GM21576 (cell line): ENCODE measurements around the gene KLHL29.

Experiments
- ATAC-seq: cut with Tn5 transposase; IDR thresholded peaks from one replicate; pipeline ENCODE4 v1.9.1; 2021; ENCODE audit warnings: mild to moderate bottlenecking, moderate library complexity; ENCODE audit not compliant: unreplicated experiment

The KLHL29 gene

DNA sequence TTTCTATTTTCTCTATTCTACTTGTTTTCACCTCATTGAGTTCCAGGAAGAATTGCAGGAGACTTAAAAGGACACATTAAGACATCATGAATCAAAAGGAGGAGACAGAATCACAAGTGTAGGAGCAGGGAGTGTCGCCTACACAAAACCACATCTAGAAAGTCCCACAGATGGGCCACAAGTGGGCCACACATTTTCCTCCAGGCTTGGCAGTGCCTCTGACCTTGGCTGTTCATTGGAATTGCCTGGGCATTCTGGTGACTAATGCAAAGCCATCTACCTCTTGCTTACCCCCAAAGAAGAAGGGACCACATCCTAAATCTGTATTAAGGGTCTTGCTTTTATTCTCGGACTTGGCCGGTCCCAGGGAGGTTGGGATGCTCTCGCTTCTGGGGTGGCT, 103.6 kb downstream of the KLHL29 start:
- no peak for ATAC-seq

DNA sequence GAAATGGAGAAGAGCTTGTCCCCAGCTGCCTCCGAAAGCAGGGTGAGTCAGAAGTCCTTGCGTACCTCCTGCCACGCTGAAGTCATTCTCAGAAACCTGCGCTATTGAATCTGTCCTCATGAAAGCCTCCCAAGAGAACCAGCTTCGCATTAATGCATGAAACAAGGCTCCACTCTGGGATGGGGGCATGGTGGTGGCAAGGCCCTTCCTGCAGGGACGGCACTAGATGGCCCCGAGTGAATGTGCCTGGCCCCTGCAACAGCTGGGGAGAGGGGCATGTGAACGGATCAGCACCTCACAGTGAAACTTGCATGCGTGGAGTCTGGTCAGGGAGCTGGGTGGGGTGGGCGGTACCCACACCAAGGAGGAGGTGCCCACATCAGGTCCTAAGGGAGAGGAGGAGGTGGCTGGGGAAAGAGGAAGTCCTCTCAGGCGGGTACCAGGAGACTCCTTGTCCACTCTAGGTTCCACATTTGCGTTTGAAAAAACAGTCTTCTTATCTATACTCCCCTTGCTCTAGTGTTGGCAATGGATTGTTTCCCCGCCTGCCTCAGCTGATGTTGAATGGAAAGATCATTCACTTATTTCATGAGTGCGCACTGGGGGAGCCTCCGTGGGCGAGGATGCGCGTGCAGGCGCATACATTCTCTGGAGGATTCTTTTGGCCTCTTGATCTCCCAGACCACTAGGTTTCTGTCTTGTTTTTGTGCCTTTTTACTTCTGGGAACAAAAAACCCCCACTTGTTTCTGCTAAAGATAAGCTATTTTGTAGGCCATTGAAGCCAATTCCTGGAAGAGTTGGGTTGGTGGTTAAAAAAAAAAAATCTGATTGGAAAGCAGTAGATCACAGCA, 104.7 kb downstream of the KLHL29 start:
- no peak for ATAC-seq

DNA sequence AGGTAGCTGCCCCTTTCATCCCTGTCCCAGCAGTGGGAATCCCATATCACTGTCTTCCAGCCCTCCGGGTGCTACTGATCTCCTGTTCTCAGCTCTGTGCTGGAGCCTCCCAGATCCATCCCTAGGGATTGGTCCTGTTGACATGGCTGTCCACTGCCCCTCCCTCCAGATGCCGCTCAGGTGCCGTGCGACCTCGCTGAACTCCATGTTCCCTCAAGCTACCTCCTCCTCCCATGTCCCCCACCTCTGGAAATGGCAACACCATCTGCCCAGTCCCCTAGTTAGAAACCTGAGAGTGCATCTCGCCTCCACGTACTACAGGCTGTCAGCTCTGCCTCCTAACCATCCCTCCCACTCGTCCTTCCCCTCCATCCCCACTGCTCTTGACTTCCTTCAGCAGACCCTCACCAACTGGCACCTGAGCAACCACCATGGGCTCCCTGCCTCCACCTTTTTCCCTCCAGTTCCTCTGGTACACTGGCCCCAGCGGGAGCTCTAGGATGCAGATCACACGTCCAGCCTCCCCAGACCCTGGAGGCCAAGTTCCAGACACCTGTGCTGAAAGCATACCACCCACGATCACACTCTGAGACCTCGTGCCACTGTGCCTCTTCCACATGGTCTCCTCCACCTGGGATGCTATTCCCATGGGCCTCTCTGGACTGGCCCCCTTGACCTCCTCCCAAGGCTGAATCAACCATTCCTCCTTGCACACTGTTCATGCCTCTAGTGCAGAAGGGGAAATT, 106.8 kb downstream of the KLHL29 start:
- ATAC-seq, result no peak

DNA sequence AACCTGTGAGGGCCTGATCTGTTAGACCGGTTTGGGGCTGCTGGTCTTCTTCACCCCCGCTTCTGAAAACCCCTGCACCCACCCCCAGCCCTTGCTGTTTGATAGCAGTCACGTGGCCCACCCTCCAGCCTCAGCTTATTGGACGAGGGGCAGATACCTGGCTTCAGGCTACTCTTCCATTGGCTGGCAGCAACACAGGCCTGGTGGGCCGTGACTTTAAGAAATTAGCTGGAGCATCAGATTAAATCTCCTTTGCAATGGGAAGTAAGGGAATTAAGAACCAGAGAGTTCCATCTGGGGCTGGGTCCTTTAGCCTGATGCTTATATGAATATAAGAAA, 107.3 kb downstream of the KLHL29 start:
- no peak for ATAC-seq

DNA sequence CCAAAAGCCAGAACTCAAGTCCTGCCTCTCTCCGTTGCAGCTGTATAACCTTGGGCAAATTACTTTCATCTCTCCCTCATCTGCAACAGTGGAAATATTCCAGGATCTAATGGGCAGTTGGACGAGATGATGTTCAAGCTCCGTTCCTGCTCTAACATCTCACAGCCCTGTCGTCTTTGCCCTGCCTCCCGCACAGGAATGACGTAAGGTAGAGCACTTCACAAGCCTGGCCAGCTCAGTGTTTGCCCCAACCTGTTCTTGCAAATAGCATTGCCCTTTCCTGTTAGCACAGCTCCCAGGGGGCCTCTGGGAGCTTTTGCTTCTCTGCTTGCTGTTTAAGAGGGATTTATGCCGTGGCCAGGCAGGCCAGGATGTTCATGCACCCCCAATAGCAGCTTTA, 107.9 kb downstream of the KLHL29 start:
- no peak for ATAC-seq

DNA sequence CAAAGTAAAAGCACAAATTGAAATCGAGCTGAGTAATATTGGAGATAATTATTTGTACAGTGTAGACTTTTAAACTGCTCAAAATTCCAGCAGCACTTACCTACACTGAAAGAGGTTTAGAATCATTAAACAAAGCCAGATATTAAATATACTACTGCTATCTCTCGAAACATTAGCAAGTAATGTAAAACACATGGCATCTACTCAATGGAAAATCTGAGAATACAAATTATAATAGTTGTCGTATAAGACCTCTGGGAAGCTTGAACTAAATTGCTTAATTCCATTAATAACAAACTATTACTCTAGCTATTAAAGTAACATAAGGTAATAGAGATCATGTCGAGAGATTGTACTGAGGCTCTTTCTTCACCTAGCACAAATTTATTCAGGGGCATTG, 108.9 kb downstream of the KLHL29 start:
- no peak for ATAC-seq

DNA sequence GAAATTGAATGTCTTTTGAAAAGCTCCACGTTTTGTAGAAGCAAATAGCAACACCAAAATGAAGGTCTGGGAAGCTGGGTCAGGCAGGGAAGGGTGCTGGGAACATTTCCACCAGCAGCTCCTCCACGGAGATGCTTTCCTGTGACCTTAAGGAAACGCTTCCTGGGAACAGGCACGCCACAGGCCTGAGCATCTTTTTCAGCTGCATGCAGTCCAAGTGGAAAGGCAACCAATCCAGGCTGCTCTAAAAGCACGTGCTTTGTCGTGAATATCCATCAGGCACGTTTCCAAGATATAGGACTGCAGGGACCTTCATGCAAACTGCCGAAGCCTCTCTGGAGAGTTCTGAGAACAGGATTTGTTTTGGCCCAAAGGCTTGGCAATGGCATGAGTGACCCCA, 109.3 kb downstream of the KLHL29 start:
- ATAC-seq, result no peak

DNA sequence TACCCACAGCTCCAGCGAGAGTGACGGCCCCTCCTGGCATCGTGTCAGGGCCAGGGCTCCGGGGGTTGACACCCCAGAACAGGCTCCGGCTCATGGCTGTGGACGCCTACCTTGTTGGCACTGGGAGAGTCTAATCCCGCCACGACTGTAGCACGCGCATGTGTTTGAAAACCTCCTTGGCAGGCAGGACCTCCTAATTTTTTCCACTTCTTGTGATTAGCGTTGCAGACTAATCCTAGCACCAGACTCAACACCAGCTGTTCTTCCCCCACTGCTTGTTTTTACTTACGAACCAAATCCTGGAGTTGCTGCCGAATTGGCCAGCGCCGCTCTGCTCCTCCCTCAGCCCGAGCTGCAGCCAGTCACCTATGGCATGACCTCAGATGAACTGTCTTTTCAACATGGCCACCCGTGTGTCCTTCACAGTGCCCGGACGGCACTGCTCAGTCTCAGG, 110.7 kb downstream of the KLHL29 start:
- no peak for ATAC-seq

DNA sequence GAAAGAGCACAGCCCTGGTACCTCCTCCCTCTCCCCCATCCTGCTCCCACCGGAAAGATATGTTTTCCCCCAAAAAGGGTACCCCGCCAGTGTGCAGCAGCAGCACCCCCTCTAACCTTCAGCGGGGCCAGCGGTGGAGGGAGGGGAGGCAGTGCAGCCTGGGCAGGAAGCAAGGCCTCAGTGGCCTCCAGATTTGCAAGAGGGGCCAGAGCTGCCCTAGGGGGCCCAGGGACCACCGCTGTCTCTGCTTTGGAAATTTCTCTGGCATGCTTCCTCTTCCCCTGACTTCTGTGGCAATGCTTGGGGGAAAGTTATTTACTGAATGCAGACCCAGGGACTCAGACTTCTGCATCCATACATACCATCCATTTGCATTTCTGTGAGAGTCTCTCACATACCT, 111.5 kb downstream of the KLHL29 start:
- no peak for ATAC-seq

DNA sequence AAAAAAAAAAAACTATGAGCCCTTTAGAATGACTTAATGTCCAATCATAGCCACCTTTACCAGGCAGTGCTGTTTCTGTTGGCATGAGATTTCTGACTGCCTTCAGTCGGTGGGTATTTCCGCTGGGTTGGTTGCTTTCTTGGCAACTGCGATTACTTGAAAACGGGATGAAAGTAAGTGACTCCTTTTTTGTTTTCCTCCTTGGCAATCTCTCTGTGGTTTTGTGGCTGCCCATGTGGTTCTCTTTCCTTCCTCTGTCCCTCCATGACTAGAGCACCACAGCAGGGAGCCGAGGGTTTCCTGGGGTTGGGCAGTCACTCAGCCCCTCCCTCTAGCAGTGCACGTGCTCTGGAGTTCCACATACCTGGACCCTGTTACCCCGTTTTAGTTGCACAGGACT, 112.1 kb downstream of the KLHL29 start:
- no peak for ATAC-seq

DNA sequence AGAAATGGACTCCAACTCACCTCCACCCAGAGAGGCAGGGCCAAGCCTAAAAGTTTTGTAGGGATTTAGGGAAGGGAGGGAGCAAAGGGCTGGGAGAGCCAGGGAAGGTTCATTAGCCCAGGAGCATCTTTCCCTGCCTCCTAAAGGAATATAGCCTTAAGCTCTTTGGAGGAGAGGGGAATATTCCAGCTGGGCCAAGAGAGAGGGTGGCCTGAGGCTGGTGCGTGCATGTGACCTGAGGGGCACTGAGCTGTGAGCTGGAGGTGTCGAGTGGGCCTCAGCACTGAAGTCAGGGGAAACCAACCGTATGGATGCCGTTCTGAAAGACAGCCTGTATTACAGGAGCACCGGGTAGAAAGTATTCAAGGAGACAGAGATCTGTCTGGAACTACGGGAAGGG, 112.6 kb downstream of the KLHL29 start:
- no peak for ATAC-seq

DNA sequence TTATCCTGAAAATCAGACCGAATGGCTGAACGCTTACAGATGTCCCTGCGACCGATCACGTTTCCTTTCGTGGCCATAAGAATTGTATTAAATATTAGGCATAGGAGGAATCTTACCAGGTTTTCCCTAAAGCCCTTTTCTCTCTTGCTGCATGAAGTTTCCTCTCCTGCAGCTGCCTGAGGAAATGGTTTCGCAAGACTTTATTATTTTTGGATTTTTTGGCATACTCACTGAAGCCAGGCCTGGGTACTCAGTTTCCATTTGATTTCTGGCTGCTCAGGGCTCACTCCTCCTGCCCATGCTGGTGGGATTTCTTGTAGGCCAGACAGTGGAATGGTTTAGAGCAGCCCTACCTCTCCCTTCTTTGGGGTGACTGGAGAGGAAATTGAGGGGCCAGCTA, 114.0 kb downstream of the KLHL29 start:
- no peak for ATAC-seq

DNA sequence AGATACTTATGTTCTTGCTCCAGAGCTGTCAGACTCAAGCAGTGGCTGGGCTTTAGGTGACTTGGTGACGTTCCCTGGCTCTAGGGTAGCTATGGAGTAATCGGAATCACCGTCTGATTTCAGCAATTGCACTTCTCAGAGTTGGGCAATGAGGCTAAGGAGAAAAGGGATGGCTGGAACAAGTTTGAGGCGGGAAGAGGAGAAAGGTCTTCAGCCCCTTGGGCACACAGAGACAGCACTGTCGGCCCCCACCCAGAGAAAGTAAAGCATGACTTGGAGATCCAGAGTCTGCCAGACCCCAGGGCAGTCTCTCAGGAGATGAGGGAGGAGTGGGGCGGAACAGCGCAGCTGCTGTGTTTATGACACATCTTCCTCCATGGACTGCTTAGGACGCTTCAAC, 114.5 kb downstream of the KLHL29 start:
- no peak for ATAC-seq

DNA sequence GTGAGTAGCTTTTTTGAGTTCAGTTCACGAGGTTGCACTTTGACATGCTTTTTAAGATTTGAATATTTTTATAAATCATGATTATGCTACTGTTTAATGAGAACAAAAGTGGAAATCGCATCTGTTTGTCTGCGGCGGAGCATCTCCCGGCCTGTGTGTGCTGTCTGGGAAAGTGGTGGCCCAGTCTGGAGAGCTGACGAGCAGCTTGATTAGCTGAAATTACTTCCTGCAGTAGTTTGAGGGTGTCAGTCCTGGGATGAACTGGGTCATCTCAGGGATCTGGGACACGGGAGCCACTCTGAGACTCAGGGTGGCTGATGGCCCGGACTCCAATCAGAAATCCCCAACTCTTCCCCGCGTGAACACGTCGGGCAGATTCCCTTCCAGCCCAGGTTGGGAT, 115.9 kb downstream of the KLHL29 start:
- no peak for ATAC-seq

DNA sequence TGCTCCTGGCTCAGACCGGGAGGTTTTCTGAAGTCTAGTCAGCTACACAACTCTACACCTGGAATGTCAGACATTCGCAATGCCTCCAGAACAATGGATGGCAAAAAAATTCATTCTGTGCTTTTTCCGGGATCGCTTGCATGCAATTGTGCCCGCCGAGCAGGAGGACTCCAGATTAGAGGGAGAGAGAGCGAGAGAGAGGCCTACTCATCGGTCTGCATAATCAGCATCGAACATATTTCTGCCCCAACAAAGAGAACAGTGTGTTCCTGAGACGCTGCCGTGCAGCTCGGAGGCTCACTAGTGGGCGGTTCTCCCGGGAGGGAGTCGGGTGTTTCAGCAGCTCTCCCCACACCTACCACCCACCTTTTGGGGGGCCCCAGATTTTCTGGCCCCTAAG, 117.1 kb downstream of the KLHL29 start:
- ATAC-seq, result no peak

DNA sequence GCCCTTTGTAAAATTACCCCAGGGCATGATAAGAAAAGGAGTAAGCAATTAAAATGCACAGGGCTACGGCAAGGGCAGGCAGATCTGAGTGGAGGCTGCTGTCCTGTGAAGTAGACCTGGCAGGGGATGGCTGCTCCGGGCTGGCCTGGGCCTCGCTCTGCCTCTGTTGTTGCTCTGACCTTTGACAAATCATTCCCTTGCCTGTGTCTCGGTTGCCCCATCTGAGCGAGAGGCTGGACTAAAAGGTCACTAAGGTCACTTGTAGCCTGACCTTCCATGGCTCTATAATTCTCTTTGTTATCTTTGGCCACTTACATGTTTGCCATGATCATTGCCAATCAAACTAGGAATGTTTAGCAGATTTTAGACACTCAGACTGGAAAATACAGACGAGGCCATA, 118.1 kb downstream of the KLHL29 start:
- ATAC-seq, result no peak

DNA sequence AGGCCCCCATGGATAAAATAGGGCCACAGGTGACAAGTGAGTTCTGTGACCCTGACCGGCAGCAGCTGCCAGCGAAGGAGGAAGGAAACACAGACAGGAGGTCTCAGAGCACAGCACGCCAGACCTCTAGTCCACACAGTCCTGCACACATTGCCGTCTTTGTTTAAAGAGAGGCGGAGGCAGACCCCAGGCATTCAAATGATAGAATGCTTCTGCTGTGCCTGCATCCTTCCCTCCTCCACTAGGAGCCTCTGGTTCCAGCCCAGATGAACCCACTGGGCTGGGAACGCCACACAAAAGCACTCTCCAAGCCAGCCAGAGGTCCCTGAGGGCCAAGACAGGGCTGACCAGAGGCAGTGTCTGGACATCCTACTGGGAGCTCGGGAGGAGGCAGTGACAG, 118.7 kb downstream of the KLHL29 start:
- ATAC-seq, result no peak

DNA sequence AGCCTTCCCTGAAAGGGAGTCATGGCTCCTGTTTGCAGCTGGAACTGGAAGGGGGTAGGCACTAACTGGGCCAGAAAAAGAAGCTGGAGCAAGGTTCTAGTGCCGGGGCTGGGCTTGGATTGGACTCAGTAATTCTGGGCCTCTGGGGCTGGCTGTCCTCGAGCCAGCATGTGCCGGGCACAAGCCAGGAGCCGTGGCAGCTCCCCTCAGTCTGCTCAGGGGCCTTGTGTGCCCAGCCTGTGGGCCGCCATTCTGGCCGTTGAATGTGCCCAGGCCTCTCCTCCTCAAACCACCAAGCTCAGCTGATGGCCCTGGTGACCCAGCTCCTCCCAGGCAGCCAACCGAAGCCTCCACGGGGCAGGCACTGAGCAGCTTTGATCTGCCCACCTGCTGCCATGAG, 119.6 kb downstream of the KLHL29 start:
- no peak for ATAC-seq

DNA sequence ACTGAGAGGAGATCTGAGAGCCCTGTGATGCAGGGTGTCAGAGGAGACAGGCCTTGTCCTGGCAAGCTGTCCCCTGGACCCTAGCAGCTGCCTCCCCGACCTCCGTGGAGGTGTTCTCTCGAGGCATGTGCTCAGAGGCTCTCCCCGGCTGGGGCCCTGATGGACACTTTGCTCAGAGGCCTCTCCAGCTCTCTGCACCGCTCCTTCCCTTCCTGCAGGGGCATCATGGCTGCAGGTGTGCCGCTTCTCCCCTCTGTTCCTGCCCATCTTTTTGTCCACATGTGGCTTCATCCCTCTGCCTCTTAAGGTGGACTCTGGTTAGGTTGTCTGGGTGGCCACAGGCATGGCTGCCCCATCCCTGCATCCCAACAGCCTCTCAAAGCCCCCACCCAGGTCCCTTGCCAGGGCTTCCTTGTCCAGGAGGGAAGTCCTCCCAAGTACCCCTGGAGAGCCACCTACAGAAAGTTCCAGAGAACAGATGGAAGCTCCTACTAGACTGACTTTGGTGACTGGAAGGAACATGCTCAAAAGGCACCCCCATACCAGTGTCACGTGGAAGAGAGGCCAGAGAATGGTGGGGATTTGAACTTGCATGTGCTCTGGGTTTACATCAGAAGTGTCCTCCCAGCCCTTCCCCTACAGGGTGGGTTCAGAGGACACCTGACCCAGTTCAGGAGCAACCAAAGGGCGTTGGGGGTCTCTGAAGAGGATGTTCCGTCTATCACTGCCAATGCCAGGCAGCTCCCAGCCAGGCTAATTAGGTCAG, 120.4 kb downstream of the KLHL29 start:
- no peak for ATAC-seq

DNA sequence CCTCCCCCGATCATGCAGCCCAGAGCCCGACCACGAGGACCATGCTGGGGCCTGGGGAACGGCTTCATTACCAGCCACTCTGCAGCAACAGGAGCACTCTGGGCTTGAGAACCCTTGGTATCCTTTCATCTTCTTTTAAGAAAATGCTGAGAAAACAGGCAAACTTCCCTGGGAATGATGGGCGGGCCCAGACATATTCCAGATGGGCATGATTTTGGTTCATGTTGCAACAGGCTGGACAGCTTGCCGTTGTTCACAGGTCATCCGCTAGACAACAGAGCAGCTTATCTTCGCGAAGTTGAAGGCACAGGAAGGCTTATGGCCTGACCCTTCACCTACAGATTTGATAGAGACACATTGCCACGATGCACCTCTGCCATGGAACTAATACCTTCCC, 121.0 kb downstream of the KLHL29 start:
- ATAC-seq, result no peak

DNA sequence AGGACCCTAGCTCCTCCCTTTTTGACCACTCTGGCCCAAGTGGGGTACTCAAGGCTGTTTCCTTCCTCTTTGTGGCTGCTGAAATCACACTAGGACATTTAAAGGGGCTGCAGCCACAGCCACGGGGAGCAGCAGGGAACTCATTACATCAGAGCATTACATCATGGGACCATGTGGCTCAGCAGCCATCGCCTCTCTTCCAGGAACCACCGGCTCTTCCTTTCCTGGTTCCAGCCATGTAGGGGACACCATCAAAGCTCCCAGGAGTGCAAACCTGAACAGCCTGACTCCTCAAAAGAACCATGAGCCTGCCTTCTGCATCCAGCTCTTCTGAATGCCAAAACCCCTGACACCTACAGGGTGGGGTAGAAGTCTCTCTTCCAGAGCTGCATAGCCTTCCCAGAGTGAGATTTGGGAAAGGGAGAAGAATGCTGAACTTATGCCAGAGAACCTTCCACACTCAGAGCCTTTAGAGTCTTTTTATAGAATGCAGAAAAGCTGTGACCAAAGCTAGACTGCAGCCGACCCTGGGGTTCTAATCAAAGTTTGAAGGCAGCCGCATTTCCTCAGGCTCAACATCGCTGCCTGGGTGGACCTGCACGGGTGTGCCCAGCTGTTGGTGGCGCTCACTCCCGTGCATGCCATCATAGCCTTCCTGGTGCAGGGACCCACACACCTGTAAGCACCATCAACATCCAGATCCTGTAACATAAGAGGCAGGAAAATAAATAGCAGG, 121.7 kb downstream of the KLHL29 start:
- ATAC-seq, result no peak
